ENCODE measurements around the gene RXFP4. TPM values are rescaled to one million over a fixed set of nuclear protein-coding genes. Genes with fewer than 3 reads are reported as not detected.
"Not testable (repeated sequence)": the region's sequence is repeated elsewhere in the genome, so short reads cannot be mapped to it uniquely, and the experiment has no call there.

Gene RXFP4
- polyA plus RNA-seq, 2 donors = 0.04 to 0.08 TPM

DNA sequence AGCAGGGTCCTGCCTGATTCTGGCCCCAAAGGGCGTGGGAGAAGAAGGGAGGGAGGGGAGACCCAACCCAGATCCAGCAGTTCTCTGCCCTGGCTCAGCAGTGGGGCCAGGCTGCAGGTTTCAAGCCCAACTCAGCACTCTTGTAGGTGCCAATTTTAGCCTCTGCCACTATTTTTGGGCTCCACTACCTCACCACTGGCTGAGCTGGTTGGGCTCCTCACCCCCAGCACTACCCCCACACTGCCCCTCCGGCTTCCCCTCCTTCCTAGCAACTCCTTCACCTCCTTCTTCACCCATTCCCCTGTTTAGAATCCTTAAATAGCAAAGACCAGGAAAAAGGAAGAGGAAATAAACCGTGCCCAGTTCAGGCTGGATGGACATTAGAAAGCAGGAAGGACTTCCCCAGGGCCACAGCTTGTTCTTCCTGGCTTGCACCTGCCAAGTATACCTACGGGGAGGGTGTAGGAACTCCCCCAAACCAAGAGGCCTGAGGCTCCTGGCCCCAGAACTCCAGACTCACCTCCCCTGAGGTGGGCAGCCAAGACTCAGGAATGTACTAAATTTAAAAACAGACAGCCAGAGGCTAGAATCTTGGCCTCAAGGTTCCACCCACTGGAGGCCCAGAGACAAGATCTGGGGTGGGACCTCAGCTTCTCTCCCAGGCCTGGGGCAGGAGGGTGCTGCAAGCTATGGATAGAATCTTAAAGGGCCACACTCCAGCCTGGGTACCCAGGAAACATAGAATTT is 38.3 kb downstream of the RXFP4 start:
- no peaks in the 10 kb centered on the region for H3K9me3 ChIP-seq (ENCODE audit: control insufficient read depth in 2 of 2, insufficient read depth in 1 of 2, low read depth in 1 of 2, low read length in 1 of 2)
- H3K4me1 ChIP-seq (ENCODE audit: control insufficient read depth in 2 of 2, insufficient read depth in 2 of 2, low read length in 1 of 2) = peaks cover 2 to 20% of the 10 kb centered on the region in 2 donors
- WGBS, 2 donors = 13% methylated on average over 4 of the region's 4 CpGs
- H3K36me3 ChIP-seq (ENCODE audit: control insufficient read depth in 2 of 2, insufficient read depth in 2 of 2, low read length in 1 of 2) = no peaks in the 10 kb centered on the region
- H3K27me3 ChIP-seq (ENCODE audit: control insufficient read depth in 1 of 2, insufficient read depth in 2 of 2, low read length in 2 of 2) = no peaks in the 10 kb centered on the region
- peak overlapping the region; percentile 91 to 93 for H3K27ac ChIP-seq (ENCODE audit: low read depth in 2 of 2, low read length in 1 of 2)
- peak overlapping the region; percentile 76 to 94 for H3K4me3 ChIP-seq (ENCODE audit: low read depth in 1 of 2, low read length in 2 of 2)

DNA sequence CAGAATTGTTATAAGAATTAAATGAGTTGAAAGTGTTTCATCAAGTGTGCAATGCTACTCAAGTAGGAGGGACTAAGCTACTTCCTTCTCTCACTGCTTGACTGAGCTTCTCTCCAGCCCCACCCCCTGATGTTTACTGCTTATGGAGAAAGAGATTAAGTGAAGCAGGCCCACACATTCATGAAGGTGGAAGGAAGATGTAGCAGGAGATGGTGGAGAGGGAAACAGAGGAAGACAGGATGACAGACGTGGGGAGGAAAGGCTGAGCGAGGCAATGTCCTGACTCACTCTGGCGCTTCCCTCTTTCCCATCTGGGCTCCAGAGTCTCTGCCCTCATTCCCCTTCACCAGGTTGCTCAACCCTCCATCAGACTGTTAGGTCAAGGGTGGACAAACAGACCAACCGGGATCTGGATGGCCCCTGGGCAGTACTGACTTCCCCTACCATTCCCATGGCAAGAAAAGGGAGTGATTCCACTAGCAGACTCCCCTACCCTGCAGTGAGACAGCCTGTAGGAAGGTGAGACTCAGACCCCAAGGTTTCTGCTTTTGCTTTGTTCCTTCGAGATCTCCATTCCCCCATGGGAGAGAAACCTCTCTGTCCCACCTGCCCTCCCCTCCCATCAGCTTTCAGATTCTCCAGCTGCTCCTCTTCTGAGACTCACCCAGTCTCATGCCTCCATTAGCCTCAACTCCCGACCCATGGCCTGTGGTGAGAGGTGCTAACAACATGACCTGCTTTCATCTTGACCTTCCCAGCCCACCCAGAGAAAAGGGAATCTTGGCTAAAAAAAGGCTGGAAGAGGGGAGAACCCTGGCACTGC is 40.0 kb downstream of the RXFP4 start:
- WGBS, 2 donors = 65 to 67% methylated on average over 6 of the region's 6 CpGs
- Histone ChIP-seq H3K4me3 (ENCODE audit: low read depth in 1 of 2, low read length in 2 of 2) (no peak overlapping the region), H3K9me3 (ENCODE audit: control insufficient read depth in 2 of 2, insufficient read depth in 1 of 2, low read depth in 1 of 2, low read length in 1 of 2) (no peaks in the 10 kb centered on the region), H3K4me1 (ENCODE audit: control insufficient read depth in 2 of 2, insufficient read depth in 2 of 2, low read length in 1 of 2) (peaks cover 2 to 15% of the 10 kb centered on the region in 2 donors), H3K27ac (ENCODE audit: low read depth in 2 of 2, low read length in 1 of 2) (peak overlapping the region; percentile 37 to 59), H3K36me3 (ENCODE audit: control insufficient read depth in 2 of 2, insufficient read depth in 2 of 2, low read length in 1 of 2) (no peaks in the 10 kb centered on the region), H3K27me3 (ENCODE audit: control insufficient read depth in 1 of 2, insufficient read depth in 2 of 2, low read length in 2 of 2) (no peaks in the 10 kb centered on the region)

DNA sequence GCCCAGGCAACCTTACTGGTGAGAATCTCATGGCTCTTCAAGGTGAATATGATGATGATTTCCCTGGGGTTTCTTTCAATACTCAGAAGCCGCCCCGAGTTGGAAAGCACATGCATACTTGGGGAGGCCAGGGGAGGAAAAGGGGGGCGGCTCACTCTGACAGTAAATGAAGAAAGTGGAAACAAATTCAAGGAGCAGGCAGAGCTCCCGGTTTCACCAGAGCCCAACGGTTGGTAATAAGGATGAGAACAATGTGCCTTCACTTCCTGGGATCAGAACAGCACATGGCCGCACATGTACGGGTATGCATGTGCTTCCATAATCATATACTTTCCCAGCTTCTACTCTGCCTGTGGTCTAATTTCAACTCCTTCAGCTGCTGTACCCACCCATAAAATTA is 40.7 kb downstream of the RXFP4 start:
- no peak overlapping the region for H3K4me3 ChIP-seq (ENCODE audit: low read depth in 1 of 2, low read length in 2 of 2)

DNA sequence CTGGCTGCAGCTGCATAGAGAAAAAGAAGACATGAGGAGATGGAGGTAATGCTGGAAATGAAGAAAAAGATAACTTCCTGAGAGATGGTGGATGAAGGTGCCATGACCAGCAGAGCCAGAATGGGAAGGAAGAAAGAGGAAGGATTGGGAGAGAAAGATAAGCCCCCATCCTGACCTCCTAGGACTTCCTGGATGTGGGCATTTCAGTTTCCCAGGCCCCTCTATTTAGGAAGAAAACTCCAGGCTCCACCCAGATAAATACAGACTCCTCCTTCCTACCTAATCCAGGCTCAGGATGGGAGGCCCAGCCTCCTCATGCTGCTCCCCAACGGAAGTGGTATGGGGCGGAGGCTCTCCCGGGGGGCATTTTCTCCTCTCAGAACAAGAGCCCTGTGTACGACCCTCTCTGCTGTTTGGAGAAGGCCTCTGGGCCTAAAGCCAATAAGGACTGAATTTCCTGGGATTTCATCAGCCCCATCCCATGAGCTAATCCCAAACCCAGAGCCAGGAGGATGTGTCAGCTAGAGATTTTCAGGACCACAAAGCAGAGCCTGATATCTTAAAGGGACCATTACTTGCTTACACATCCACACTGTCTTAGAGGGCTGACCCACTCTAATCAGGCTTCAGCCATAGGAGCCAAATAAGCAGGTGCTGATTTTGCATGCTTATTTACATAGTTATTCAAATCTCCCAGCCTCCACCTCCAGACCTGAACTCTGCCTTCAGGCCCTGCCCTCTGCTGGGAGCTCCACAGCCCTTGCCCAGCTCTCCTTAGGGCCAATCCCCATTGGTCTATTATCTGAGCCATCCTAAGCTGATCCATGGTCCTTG is 42.0 kb downstream of the RXFP4 start:
- Histone ChIP-seq H3K4me1 (ENCODE audit: control insufficient read depth in 2 of 2, insufficient read depth in 2 of 2, low read length in 1 of 2) (peaks cover 2 to 9% of the 10 kb centered on the region in 2 donors), H3K4me3 (ENCODE audit: low read depth in 1 of 2, low read length in 2 of 2) (no peak overlapping the region), H3K27ac (ENCODE audit: low read depth in 2 of 2, low read length in 1 of 2) (peak overlapping the region; percentile 49 to 56), H3K36me3 (ENCODE audit: control insufficient read depth in 2 of 2, insufficient read depth in 2 of 2, low read length in 1 of 2) (no peaks in the 10 kb centered on the region), H3K27me3 (ENCODE audit: control insufficient read depth in 1 of 2, insufficient read depth in 2 of 2, low read length in 2 of 2) (no peaks in the 10 kb centered on the region), H3K9me3 (ENCODE audit: control insufficient read depth in 2 of 2, insufficient read depth in 1 of 2, low read depth in 1 of 2, low read length in 1 of 2) (no peaks in the 10 kb centered on the region)
- 44 to 46% methylated on average over 4 of the region's 4 CpGs for WGBS, 2 donors

More for the DNA sequence above, 40.7 kb downstream of the RXFP4 start:
- Histone ChIP-seq H3K27ac (ENCODE audit: low read depth in 2 of 2, low read length in 1 of 2) (peak overlapping the region in 1 of 2 donors; percentile 59), H3K36me3 (ENCODE audit: control insufficient read depth in 2 of 2, insufficient read depth in 2 of 2, low read length in 1 of 2) (no peaks in the 10 kb centered on the region), H3K4me1 (ENCODE audit: control insufficient read depth in 2 of 2, insufficient read depth in 2 of 2, low read length in 1 of 2) (peaks cover 2 to 12% of the 10 kb centered on the region in 2 donors), H3K27me3 (ENCODE audit: control insufficient read depth in 1 of 2, insufficient read depth in 2 of 2, low read length in 2 of 2) (no peaks in the 10 kb centered on the region), H3K9me3 (ENCODE audit: control insufficient read depth in 2 of 2, insufficient read depth in 1 of 2, low read depth in 1 of 2, low read length in 1 of 2) (no peaks in the 10 kb centered on the region)
- WGBS, 2 donors = 61 to 67% methylated on average over 7 of the region's 7 CpGs

DNA sequence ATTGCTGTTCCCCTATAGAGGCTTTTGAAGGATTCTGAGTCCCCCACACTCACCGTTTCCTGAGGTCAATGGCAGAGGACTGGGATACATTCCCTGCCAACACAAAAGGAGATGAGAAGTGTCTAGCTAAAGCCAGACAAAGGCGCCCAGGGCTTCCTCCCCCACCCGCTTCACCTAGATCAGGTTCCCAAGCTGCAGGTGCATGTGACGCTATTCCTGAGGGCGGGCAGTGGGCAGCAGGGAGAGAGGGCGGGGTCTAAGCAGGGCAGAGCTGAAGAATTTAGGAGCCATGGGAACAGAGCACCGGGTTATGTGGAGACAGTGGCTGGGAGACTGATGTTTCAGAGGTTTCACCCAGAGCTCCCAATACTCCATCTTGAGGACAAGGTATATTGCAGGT is 42.9 kb downstream of the RXFP4 start:
- Histone ChIP-seq H3K36me3 (ENCODE audit: control insufficient read depth in 2 of 2, insufficient read depth in 2 of 2, low read length in 1 of 2) (no peaks in the 10 kb centered on the region), H3K27me3 (ENCODE audit: control insufficient read depth in 1 of 2, insufficient read depth in 2 of 2, low read length in 2 of 2) (no peaks in the 10 kb centered on the region), H3K4me3 (ENCODE audit: low read depth in 1 of 2, low read length in 2 of 2) (no peak overlapping the region), H3K27ac (ENCODE audit: low read depth in 2 of 2, low read length in 1 of 2) (no peak overlapping the region), H3K4me1 (ENCODE audit: control insufficient read depth in 2 of 2, insufficient read depth in 2 of 2, low read length in 1 of 2) (peaks cover 2 to 9% of the 10 kb centered on the region in 2 donors), H3K9me3 (ENCODE audit: control insufficient read depth in 2 of 2, insufficient read depth in 1 of 2, low read depth in 1 of 2, low read length in 1 of 2) (no peaks in the 10 kb centered on the region)
- WGBS, 2 donors = 76 to 79% methylated on average over 7 of the region's 7 CpGs

DNA sequence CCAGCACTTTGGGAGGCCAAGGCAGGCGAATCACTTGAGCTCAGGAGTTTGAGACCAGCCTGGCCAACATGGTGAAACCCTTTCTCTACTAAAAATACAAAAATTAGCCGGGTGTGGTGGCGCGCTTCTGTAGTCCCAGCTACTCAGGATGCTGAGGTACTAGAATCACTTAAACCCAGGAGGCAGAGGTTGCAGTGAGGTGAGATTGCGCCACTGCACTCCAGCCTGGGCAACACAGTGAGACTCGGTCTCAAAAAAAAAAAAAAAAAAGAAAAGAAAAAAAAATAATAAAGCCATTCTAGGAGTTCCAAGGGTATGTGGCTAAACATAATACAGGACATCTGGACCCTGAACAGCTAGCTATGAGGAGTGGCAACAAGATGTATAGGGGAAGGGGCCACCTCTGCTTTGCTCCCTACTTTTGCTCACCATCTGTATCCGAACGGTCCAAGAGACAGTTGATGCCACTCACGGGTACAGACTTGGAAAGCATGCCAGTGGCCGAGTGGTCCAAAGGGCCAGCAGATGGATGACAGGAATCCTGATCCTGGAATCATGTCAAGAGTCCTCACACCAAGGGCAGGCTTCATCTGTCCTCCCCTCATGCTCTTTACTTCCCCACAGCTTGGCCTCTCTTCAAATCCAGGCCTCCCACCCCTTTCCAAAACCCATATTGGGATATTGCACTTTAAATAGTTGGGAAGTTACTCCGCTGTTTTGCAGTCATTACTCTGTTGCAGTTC is 43.6 kb downstream of the RXFP4 start:
- H3K36me3 ChIP-seq (ENCODE audit: control insufficient read depth in 2 of 2, insufficient read depth in 2 of 2, low read length in 1 of 2); H3K4me3 ChIP-seq (ENCODE audit: low read depth in 1 of 2, low read length in 2 of 2); H3K27me3 ChIP-seq (ENCODE audit: control insufficient read depth in 1 of 2, insufficient read depth in 2 of 2, low read length in 2 of 2); H3K4me1 ChIP-seq (ENCODE audit: control insufficient read depth in 2 of 2, insufficient read depth in 2 of 2, low read length in 1 of 2); H3K9me3 ChIP-seq (ENCODE audit: control insufficient read depth in 2 of 2, insufficient read depth in 1 of 2, low read depth in 1 of 2, low read length in 1 of 2); H3K27ac ChIP-seq (ENCODE audit: low read depth in 2 of 2, low read length in 1 of 2): not testable (repeated sequence)
- 82 to 85% methylated on average over 11 of the region's 11 CpGs for WGBS, 2 donors

DNA sequence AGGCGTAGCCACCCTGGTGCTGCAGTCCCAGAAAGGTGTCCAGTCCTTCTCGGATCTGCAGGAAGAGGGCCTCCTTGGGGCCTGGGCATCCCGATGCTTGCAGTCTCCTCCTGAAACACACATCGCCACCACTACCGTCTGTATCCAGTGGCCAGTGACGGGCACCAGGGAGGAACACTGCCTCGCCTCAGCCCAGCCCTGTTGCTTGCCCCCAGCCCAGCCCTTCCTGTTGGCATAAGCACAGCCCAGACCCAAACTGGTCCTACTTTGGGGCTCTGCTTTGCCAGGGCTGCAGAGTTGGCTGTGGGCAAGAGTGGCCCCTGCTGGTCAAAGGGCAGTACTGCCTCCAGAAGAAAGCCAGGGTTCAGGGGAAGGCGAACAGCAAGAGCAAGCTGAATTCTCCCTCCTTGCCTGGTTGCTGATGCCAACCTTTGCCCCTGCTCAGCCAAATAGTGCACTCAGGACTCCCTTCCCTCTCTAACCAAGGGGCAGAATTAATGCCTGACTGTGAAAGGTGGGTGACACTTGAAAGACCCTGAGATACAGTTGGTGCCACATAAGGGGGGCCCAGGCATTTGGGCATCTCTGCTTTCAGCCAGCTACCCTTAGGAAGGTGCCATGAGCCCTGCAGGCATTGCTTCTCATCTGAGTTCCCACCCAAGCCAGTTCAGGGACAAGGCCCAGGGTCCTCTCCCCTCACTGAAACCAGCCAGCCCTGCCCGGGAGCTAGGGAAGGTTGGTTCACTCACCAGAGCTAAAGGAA is 48.0 kb downstream of the RXFP4 start:
- H3K4me3 ChIP-seq (ENCODE audit: low read depth in 1 of 2, low read length in 2 of 2) = peak overlapping the region; percentile 5 to 22
- peak overlapping the region in 1 of 2 donors; percentile 38 for H3K27ac ChIP-seq (ENCODE audit: low read depth in 2 of 2, low read length in 1 of 2)
- no peaks in the 10 kb centered on the region for H3K36me3 ChIP-seq (ENCODE audit: control insufficient read depth in 2 of 2, insufficient read depth in 2 of 2, low read length in 1 of 2)
- peaks cover 0 to under 1% of the 10 kb centered on the region in 2 donors for H3K4me1 ChIP-seq (ENCODE audit: control insufficient read depth in 2 of 2, insufficient read depth in 2 of 2, low read length in 1 of 2)
- H3K9me3 ChIP-seq (ENCODE audit: control insufficient read depth in 2 of 2, insufficient read depth in 1 of 2, low read depth in 1 of 2, low read length in 1 of 2) = no peaks in the 10 kb centered on the region
- 20 to 26% methylated on average over 9 of the region's 9 CpGs for WGBS, 2 donors
- no peaks in the 10 kb centered on the region for H3K27me3 ChIP-seq (ENCODE audit: control insufficient read depth in 1 of 2, insufficient read depth in 2 of 2, low read length in 2 of 2)

DNA sequence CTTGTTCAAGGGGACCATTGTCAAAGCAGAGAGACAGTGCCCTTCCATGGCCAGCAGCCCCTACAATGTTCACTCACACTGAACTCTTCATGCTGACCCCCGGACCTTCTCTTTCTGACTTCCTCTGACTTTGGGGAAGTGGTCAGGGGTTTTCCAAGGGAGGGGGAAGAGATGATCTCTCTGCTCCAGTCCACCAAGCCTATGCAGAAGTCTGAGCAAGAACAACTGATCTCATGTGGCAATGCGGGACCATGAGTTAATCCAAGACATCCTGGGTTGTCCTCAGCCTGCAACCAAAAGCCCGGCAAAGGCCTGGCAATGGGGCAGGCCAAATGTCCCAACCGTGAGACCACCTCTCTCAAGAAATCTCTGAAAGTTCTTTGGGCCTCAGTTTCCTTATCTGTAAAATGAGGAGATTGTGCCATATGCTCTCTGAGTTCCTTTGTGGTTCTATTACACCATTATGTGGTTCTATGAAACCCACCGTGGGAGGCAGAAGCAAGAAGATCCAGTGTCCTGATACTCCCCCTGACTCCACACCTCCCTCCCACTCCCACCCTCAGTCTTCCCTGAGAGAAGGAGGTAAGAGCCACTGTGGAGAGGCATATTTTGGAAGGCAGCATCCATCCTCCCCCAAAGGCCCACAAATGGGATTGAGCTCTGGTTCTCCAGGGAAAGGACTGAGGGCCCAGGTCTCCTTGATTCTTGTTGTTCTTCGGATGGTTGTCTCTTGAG is 48.7 kb downstream of the RXFP4 start:
- Histone ChIP-seq H3K27me3 (ENCODE audit: control insufficient read depth in 1 of 2, insufficient read depth in 2 of 2, low read length in 2 of 2) (no peaks in the 10 kb centered on the region), H3K4me3 (ENCODE audit: low read depth in 1 of 2, low read length in 2 of 2) (no peak overlapping the region), H3K4me1 (ENCODE audit: control insufficient read depth in 2 of 2, insufficient read depth in 2 of 2, low read length in 1 of 2) (no peaks in the 10 kb centered on the region), H3K27ac (ENCODE audit: low read depth in 2 of 2, low read length in 1 of 2) (peak overlapping the region in 1 of 2 donors; percentile 26), H3K36me3 (ENCODE audit: control insufficient read depth in 2 of 2, insufficient read depth in 2 of 2, low read length in 1 of 2) (no peaks in the 10 kb centered on the region), H3K9me3 (ENCODE audit: control insufficient read depth in 2 of 2, insufficient read depth in 1 of 2, low read depth in 1 of 2, low read length in 1 of 2) (no peaks in the 10 kb centered on the region)
- 84 to 88% methylated on average over 6 of the region's 6 CpGs for WGBS, 2 donors

All from esophagus (tissue), 2 donors.